ENCODE data around the gene TLN1.

The TLN1 gene

DNA sequence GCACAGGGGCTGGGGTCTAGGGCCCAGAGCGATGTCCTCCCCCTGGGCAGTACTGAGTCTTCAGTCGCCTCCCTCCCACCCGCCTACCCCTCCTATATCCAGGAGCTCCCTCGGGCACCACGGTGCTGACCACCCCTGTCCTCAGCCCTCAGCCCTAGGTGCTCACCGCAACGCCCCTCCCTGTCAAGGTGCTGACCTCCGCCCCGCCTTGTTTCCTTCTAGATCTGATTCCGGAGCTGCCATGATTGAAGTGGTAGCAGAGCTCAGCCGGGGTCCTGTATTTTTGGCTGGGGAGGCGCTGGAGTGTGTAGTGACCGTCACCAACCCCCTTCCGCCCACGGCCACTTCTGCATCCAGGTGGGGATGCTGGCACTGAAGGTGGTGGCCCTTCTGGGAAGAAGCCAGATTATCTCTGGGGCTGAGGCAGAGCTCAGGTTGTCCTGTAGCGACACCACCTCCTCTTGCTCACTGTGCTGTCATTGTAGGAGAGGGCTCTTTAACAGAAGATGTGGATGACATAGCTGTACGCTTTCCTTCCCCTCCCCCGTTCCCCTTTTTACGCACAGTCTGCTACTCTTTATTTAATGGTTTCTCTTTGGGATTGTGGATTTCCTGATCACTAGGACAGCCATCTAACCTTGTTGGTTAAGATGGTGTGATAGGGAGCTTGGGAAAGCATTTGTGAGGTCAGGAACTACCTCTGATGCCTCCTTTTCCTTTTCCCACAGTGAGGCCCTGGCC is 17.7 kb upstream of the TLN1 start:
- peak; percentile 25 for DNase-seq

DNA sequence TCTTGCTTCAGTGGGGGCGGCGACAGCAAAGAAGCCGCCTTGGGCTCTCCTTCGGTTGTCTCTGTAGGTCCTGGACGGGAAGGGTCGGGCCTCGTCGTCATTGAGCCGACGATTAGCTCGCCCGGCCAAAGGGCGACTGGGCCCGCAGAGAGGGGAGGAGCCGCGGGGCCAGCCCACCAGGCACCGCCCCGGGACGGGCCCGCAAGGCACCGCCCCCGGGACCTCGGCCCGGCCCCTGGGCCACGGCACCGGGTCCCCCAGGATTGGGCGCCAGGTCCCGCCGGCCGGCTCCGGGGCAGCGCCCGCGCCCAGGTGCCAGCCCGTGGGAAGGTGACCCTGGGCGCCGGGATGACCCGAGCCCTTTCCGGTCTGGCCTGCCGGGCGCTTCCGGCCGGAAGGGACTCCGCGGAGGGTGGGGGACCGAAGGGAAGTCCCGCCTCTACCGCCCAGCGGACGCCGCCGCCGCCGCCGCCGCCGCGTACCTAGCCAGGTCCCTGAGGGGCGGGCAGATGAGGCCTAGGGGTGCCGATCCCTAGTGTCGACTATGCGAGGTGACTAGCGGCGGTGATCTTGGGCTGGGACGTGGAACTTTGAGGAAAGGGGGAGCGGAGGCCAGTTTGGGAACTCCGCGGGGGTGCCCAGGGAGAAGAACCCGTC is 17.0 kb upstream of the TLN1 start, which contains the start of the genes GBA2 and RGP1:
Gene GBA2 (minus strand): TSS at position 371 of the 657 bp plus-strand sequence. CDS start 524 bp downstream, outside the sequence.
Gene RGP1 (plus strand): TSS at position 430 of the 657 bp plus-strand sequence. CDS start 469 bp downstream, outside the sequence.
- DNase-seq, result peak; percentile 69

DNA sequence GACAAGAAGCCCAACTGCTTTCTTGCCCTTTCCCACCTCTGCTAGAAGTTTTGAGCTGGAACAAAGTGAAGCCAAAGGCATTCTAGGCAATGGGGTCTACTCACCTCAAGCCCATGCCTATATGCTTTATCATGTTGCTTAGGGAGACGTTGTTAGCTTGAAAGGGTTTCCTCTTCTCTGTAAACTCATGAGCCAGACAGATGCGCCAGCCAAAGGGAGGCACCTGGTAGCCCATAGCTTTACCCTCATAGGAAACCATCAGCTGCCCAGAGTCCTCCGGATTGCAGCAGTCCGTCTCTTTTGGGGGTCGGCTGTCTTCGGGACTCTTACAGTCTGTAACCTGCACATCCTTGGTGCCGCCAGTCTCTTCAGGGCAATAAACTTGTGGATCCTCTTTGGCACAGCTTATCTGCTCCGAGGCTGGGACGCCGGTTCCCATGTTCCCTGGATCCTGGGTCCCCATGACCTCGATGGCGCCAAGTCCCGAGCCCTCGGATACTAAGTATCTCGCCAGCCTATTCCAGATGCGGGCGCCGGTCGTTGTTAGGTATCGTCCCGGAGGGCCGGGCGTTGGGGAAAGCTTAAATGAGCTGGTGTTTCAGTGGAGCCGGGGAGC is 16.4 kb upstream of the TLN1 start:
- DNase-seq, result peak; percentile 8

DNA sequence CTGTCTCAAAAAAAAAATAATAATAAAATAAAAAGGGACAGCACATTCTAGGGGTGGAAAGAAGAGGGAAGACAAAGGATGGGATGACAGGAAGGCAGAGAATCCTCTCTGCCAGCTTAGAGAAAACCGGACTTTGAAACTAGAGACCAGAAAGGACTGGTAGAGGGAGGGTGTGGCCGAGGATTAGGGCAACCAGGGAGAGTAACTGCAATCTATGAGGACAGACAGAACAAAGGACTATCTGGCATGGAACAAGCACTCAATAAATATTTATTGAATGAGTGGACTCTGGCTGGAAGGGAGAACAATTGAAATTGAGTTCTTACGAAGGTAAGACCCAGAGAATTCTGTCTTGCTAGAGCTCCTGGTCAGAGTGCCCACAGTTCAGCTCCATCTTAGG is 14.6 kb upstream of the TLN1 start:
- no peak for DNase-seq

DNA sequence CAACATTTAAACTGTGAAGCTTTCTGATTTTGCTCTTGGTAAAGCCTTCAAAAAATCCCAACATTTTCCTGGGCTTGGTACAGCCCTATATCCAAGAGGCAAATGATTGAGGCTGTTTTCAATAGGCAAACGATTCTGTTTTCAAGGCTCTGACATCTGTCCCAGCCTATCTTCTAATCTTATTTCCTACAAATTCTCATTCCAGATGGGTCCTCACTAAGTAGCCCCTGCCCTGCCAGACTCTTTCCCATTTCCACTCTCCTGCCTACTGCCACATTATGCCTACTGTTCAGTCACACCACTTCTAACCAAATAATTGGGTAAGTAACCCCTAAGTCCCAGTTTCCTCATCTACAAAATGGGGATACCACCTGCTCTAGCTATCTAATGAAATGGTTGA is 13.6 kb upstream of the TLN1 start:
- no peak for DNase-seq

DNA sequence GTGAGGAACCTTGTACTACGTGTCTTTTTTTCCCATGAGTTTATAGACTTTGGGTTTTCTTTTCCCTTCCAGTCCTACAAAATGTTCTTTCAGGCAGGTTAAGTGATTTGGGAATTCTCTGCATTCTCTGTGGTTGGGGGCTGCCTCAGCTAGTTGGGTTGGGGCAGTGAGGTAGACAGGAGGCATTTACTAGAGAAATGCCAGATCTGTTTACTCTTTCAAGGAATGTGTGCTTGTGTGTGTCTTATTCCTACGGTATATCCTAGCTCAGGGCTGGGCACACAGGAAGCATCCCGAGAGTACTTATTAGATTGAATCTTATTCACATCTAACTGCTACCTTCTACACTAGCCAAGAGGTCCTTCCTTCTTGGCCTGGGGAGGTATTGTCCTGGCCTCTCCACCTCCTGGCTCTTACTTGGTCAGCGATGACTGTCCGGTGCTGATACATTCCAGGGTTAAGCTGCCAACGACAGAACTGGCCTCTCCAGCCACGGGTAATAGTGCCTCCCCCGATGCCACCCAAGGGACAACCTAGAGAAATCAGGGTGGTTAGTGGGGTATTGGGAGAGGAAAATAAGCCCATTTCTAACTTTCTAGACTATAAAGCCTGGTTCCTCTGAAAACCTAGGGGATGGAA is 12.0 kb upstream of the TLN1 start:
- no peak for DNase-seq

DNA sequence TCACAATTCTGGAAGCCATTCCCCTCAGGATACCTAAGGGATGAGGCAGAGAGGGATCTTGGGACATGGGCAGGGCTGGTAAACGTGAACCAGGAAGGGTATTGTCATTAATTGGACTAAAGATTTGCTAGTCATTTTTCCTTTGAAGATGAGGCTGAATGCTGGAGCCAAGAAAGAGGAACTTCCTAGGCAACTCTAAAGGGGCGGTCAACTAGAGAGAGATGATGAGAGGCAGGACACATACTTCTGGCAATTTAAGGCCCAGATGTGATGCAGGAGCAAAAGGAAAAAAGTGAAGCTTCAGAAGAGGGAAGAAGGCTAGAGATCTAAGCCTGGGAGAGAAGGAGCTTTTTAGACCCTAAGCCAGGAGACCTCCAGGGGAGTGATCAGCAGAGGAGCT is 11.5 kb upstream of the TLN1 start:
- no peak for DNase-seq

DNA sequence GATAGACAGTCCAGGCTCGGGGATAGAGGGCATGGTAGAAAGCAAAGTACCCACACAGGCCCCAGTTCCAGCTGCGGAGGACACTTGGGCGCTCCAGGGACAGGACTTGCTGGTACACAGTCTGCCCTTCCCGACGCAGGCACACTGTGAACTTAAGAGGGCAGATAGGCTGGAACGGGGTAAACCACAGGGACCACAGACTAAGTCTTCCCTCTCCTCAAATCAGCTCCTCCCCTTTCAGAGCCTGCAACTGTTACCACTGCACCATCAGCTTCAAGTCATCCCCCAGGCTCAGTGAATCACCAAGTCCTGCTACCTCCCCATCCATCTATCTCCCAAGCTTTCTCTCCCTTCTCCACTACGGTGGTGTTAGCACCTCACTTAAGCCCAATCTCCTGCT is 9.7 kb upstream of the TLN1 start:
- no peak for DNase-seq

DNA sequence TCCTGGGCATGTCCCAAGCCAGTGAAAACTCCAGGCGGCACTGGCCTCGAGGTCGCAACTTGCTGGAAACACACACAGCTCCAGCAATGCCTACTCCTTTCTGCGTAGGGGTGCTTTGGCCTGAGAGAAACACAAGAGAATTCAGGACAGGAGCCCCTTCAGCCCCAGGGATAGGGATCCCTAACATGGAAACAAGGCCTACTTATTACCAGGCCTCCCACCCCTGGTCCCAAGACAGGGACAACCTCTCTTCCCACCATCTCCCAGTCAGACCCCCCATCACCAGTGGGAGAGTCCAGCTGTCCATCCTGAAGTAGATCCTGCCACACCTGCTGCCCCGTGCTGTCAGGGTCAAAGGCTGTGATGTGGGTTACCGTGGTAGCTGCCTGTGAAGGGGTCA is 8.2 kb upstream of the TLN1 start:
- DNase-seq, result no peak

DNA sequence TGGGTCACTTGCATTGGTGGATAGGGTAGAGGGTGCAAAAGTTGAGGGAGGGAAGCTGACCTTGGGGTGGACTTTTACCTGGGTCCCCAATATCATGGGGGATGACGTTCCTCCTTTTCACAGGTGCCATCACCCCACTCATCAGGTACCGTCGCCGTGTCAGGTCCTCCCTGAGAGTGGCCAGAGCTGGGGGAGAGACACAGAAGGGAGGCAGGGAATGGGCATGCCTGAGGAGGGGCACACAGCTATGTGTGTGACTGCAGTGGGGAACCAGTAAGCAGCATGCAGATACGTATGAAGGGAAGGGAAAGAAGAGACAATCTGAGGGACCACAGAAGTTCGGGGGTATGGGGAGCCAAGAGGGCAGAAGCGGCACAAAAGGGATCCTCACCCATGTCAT is 6.9 kb upstream of the TLN1 start:
- no peak for DNase-seq

DNA sequence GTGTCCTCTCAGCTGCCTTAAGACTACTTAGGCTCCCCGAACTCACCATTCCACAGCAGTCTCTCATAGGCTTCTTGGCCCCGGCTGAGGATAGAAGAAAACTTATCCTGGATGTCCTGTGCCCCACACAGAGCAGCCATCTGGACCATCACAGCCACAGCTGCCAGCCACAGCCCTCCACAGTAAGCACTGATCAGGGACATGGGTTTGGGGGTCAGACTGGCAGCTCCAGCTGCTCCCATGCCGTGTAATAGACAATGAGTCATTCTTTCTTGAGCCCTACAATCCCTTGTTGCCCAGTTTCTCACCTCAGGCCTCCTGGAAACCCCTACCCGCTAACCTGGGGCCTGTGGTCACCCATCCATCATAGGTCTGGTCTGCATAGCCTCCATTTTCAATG is 6.2 kb upstream of the TLN1 start:
- no peak for DNase-seq

DNA sequence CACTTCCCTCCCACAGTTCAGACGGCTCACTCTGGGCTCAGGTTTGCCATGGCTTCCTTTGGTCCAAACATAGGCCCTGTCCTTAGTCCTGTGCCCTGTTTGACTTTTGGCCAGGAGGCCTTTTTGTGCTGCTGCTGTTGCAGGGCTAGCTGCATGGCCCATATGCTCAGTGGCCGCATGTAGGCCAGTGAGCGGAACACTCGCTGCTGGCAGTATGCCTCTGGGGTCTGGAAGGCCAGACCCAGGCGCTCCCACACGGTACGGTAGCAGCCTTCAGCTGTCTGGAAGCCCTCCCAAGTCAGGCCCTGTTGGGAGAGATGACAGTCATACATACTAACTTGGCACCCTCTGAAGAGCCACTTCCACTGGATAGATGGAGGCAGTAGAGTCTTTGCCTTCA is 5.1 kb upstream of the TLN1 start:
- DNase-seq, result no peak

DNA sequence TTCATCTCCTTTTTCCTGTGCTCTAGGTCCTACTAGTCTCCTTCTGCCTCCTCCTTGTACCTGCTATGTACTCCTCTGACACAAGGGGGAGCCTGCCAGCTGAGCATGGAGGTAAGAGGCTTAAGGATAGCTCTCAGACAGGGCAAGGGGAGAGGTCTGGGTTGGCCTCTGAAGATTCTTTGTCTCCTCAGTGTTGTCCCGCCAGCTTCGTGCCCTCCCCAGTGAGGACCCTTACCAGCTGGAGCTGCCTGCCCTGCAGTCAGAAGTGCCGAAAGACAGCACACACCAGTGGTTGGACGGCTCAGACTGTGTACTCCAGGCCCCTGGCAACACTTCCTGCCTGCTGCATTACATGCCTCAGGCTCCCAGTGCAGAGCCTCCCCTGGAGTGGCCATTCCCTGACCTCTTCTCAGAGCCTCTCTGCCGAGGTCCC is 4.2 kb upstream of the TLN1 start:
- DNase-seq, result peak; percentile 51

DNA sequence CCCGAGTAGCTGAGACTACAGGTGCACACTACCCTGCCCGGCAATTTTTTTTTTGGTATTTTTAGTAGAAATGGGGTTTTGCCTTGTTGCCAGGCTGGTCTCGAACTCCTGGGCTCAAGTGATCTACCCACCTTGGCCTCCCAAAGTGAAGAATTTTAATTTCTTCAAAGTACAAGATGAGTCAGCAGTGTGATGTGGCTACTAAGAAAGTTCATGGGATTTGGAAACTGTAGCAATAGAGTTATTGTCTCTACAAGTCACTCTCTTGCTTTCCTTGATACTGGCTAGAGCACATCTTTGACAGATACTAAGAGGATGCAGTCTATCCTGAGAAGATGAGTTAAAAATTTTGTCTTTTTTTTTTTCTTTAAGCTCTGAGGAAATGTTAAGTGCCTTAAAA is 2.1 kb upstream of the TLN1 start:
- DNase-seq, result no peak

DNA sequence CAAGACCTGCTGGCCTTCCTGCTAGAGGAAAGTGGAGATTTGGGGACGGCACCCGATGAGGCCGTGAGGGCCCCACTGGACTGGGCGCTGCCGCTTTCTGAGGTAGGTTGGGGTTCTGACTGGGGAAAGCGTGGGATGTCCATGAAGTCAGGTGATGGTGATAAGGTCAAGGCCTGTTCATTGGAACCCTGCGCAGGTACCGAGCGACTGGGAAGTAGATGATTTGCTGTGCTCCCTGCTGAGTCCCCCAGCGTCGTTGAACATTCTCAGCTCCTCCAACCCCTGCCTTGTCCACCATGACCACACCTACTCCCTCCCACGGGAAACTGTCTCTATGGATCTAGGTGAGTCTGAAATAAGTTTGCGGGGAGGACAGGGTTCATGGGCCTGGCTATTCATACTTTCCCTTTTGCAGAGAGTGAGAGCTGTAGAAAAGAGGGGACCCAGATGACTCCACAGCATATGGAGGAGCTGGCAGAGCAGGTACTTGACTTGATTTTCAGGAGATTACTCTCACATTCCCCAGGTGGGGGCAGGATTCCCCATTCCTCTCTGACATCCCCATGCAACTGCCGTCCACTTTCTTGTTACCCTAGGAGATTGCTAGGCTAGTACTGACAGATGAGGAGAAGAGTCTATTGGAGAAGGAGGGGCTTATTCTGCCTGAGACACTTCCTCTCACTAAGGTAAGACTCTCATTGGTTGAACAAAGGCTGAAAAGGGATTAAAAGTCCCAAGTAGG is 976 bp upstream of the TLN1 start:
- peak; percentile 16 for DNase-seq

DNA sequence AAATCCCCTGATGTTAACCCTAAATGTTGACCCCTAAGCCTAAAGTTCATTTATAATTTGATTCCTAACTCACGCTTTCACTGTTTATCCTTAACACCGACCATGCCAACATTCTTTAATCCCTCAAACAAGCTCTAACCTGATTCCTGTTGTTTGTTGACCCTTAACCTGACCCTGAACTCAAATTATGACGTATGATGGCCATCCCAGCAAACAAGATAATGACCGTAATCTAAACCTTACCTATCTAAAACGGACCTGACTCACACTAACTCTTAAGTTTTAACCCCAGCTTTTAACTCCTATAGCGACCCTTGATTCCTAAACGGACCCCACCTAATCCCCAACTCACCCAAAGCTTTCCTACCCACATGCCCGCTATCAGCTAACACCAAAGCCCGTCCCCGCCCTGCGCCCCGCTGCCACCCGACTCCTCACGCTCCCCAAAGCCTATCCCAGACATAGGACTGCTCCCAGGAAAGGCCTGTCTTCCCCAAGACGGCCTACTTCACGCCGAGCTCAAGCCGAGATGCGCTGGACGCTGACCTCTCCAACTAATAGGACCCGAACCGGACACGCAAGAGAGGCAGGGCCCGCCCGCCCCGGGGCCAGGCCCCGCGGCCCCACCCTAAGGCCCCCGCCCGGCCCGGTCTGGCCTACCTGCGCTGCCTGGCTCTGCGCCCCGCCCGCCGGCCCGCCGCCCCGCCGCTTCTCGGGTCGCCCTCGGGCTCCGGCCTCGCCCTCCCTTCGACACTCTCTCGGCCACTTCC is 395 bp downstream of the TLN1 start:
- no peak for DNase-seq

DNA sequence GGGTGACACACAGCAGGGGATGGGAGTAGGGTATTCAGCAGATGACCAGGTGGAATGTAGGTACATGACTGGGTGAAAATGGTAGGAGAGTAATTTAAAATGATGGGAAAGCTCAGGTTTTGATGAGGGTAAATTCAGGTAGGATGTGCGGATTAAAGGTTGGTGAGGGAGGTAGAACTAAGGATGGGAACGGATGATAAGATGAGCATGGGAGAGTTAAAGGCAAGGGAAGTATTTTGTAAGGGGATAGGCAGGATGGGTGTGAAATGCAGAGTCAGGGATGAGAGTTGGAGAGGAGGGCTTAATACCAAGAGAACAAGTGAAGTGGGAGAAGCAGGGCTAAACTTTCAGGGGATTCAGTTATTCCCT is 1.5 kb downstream of the TLN1 start:
- no peak for DNase-seq

DNA sequence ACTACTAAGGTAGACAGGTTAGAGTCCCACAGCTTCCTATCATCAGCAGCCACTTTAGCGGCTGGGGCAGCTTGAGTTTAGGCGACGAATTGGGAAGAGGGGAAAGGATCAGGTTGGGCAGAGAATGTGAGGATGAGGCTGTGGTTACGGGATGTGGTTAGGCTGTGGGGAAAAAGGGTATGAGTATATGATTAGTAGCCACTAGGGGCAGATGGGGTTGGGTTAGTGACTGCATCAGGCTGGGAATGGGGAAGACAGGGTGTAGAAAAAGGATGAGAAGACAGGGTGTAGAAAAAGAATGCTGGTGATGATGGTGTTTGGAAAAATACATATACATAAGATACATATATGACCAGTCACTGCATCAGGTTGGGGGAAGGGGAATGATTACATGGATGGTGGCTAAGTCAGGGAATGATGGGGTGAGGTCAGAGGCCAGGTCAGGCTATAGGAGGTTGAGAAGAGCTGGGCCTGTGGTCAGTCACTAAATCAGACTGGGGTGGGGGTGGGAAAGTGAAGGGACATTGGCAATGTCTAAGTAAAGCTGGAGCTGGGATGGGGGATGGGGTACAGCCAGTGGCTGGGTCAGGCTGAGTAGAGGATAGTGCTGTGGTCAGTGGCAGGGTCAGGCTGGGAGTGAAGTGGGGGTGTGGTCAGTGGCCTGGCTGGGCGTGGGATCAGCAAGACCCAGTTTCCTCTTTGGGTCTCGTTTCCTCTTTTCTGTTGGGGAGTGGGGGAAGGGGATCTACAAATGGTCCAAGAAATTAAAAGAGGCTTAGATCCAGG is 2.1 kb downstream of the TLN1 start:
- peak; percentile 7 for DNase-seq

DNA sequence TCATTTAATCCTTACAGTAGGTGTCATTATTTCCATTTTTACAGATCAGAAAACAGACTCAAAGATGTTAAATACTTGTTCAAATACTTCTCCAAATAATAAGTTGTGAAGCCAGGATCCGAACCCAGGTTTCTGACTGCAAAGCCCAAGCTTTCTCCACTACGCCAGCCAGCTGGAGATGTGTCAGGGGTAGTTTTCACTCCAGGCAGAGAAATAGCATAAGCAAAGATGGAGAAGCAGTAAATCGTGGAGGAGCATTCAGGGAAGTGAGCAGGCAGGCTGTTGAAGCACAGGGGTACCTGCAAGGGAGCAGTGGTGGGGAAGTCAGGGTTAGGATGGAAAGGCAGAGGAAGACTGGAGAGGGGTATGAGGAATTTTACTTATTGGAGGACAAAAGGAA is 2.9 kb downstream of the TLN1 start:
- DNase-seq, result no peak

DNA sequence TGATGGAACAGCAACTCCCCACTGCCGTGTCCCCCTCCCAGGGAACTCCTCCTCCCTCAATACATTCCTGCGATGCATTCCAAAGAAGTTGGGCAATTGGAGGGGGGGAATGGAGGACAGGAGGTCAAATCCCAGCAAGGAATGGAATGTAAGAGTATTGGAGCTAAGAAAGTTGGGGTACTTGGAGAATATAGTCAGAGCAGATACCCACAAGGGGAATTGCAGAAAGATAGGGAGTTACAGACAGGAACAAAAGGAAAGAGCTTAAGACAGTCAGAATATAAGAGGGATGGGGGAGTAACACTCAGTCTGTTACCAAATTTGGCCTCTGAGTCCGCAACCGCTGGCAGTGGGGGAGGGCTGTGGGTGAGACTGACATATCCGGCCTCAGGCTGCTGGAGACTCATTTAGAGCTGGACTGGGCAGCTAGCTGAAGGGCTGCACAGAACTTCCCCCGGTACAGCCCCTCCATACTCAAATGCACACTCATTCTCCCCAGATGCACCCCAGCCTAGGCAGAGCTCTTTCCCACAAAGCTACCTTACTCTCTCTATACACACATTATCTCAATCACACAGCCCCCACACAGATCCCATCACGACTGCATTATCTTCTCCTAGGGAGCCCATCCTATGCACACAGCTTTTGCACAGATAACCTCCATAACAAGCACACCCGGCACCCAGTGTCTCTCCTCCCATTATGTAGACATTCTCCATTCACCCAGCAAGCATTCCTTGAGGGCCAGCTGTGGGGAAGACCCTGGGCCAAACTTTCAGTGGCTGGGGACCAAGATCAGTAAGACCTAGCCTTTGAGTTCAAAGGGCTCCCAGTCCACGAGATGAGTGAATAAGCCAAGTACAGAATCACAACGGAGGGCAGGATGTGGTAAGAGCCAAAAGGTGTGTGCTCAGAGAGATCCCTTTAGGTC is 3.7 kb downstream of the TLN1 start:
- DNase-seq, result peak; percentile 11

Data from stimulated activated CD4-positive, alpha-beta T cell treated with anti-CD3 and anti-CD28 coated beads, Interleukin-12 subunit alpha, Interleukin-12 subunit beta, amount 100 ng/mL, for 4 hours (primary cell).